H1 (cell line): ENCODE data around the gene S100A10. TPM values are rescaled to one million over a fixed set of nuclear protein-coding genes. Genes with fewer than 3 reads are reported as not detected.

Experiments used
- CTCF ChIA-PET: fragments of 300-600 bp; sonication (Branson Sonifier 250); formaldehyde crosslinking; loops from one replicate; lab custom pipeline; 2021; ENCODE audit not compliant: partially characterized antibody; lab: Charles Lee
- POLR2A ChIA-PET: fragments of 300-600 bp; sonication (Branson Sonifier 250); formaldehyde crosslinking; loops from one replicate; lab custom pipeline; 2021; ENCODE audit warnings: inconsistent platforms; ENCODE audit not compliant: partially characterized antibody; lab: Charles Lee
- DNase-seq, 2 experiments: peaks; one replicate each; pipeline versions ENCODE4 v3.0.0 to v3.0.0-alpha.2; 2010 to 2022; ENCODE audit warnings: low spot score in 2 of 2, low read depth in 1 of 2, mixed read lengths in 1 of 2
- FAIRE-seq: peaks from 2 replicates; lab custom pipeline; 2011; peaks lifted over from hg19 to GRCh38; lab: Jason Lieb, UNC
- H2AFZ ChIP-seq: 2 replicates; pipeline ENCODE4 v1.8.1; 2012; ENCODE audit warnings: low read length, inconsistent platforms
- H2AK5ac ChIP-seq: 2 replicates; pipeline ENCODE4 v1.6.1; 2013; ENCODE audit warnings: low read depth, low read length
- H2BK120ac ChIP-seq: replicated peaks from 2 replicates; pipeline ENCODE3; 2013; ENCODE audit warnings: low read depth, low read length, inconsistent platforms
- H2BK12ac ChIP-seq: 2 replicates; pipeline ENCODE4 v1.6.1; 2013; ENCODE audit warnings: low read depth, low read length
- H2BK15ac ChIP-seq: 2 replicates; pipeline ENCODE4 v1.6.1; 2013; ENCODE audit warnings: low read length
- H2BK20ac ChIP-seq: 2 replicates; pipeline ENCODE4 v1.6.1; 2013; ENCODE audit warnings: low read length
- H2BK5ac ChIP-seq: 2 replicates; pipeline ENCODE4 v1.6.1; 2013; ENCODE audit warnings: low read depth, low read length
- H3K14ac ChIP-seq: 2 replicates; pipeline ENCODE4 v1.6.1; 2013; ENCODE audit warnings: inconsistent platforms; ENCODE audit not compliant: insufficient read length
- H3K18ac ChIP-seq: 2 replicates; pipeline ENCODE4 v1.6.1; 2013; ENCODE audit warnings: low read length; ENCODE audit errors: extremely low read depth
- H3K23ac ChIP-seq: 2 replicates; pipeline ENCODE4 v1.6.1; 2013; ENCODE audit warnings: inconsistent platforms; ENCODE audit not compliant: insufficient read length
- H3K23me2 ChIP-seq: 2 replicates; pipeline ENCODE4 v1.6.1; 2013; ENCODE audit warnings: low read depth, low read length
- H3K27ac ChIP-seq: 2 replicates; pipeline ENCODE4 v1.6.1; 2011; ENCODE audit warnings: low read depth, low read length, inconsistent platforms
- H3K27me3 ChIP-seq, 4 experiments: replicated peaks in 1 of 4; 1 replicate in 1 of 4; 2 replicates in 3 of 4; pipeline versions ENCODE4 v1.6.1 to v1.8.1; 2011 to 2013; ENCODE audit warnings: low read length in 3 of 4, mild to moderate bottlenecking in 3 of 4, inconsistent platforms in 2 of 4, mixed read lengths in 2 of 4, moderate library complexity in 1 of 4; ENCODE audit not compliant: control insufficient read depth in 3 of 4, insufficient read depth in 3 of 4; ENCODE audit errors: extremely low read depth in 1 of 4
- H3K36me3 ChIP-seq, 4 experiments: 2 replicates each; pipeline versions ENCODE4 v1.6.1 to v1.8.1; 2011 to 2013; ENCODE audit warnings: mild to moderate bottlenecking in 4 of 4, low read length in 3 of 4, moderate library complexity in 2 of 4, control low read depth in 1 of 4, inconsistent platforms in 1 of 4; ENCODE audit not compliant: insufficient read depth in 4 of 4, control insufficient read depth in 2 of 4
- H3K4ac ChIP-seq: replicated peaks from 2 replicates; pipeline ENCODE3; 2013; ENCODE audit warnings: low read length, low read depth, mixed read lengths, inconsistent platforms; ENCODE audit not compliant: insufficient read length
- H3K4me1 ChIP-seq, 4 experiments: replicated peaks in 1 of 4; 1 replicate in 1 of 4; 2 replicates in 3 of 4; pipeline versions ENCODE4 v1.6.1 to v1.8.1; 2011 to 2013; ENCODE audit warnings: low read length in 3 of 4, inconsistent platforms in 2 of 4, mixed read lengths in 1 of 4; ENCODE audit not compliant: insufficient read depth in 4 of 4, control insufficient read depth in 3 of 4
- H3K4me2 ChIP-seq, 2 experiments: 2 replicates each; pipeline versions ENCODE4 v1.6.1 to v1.8.1; 2011 to 2013; ENCODE audit warnings: low read depth in 2 of 2, low read length in 2 of 2, control low read depth in 1 of 2, inconsistent platforms in 1 of 2, mild to moderate bottlenecking in 1 of 2; ENCODE audit not compliant: insufficient read depth in 1 of 2
- H3K4me3 ChIP-seq, 4 experiments: fragments of 200-600, 300-600 bp in 1 of 4; sonication (generic), shearing (Covaris generic), sonication (Bioruptor Twin) in 1 of 4; 2 replicates each; pipeline versions ENCODE4 v1.5.1 to v1.8.1; 2011 to 2016; ENCODE audit warnings: low read length in 4 of 4, low read depth in 3 of 4, control low read depth in 2 of 4, inconsistent platforms in 2 of 4, mild to moderate bottlenecking in 2 of 4, mixed read lengths in 1 of 4, moderate library complexity in 1 of 4; ENCODE audit not compliant: insufficient read depth in 2 of 4; ENCODE audit errors: extremely low read depth in 1 of 4
- H3K56ac ChIP-seq: replicated peaks from 2 replicates; pipeline ENCODE3; 2013; ENCODE audit warnings: low read depth, mild to moderate bottlenecking, mixed read lengths, low read length, inconsistent platforms; ENCODE audit not compliant: insufficient read length
- H3K79me1 ChIP-seq: 2 replicates; pipeline ENCODE4 v1.6.1; 2013; ENCODE audit warnings: low read depth, low read length, control low read depth
- H3K79me2 ChIP-seq, 2 experiments: 2 replicates each; pipeline versions ENCODE4 v1.6.1 to v1.8.1; 2012 to 2013; ENCODE audit warnings: low read length in 2 of 2, mild to moderate bottlenecking in 2 of 2, inconsistent platforms in 1 of 2; ENCODE audit not compliant: insufficient read depth in 2 of 2, control insufficient read depth in 1 of 2
- H3K9ac ChIP-seq, 4 experiments: replicated peaks in 1 of 4; 1 replicate in 1 of 4; 2 replicates in 3 of 4; pipeline versions ENCODE4 v1.6.1 to v1.8.1; 2011 to 2013; ENCODE audit warnings: low read depth in 3 of 4, low read length in 3 of 4, control low read depth in 2 of 4, mild to moderate bottlenecking in 2 of 4, moderate library complexity in 2 of 4, inconsistent platforms in 1 of 4; ENCODE audit errors: extremely low read depth in 1 of 4
- H3K9me3 ChIP-seq, 2 experiments: 2 replicates each; pipeline versions ENCODE4 v1.6.1 to v1.8.1; 2012 to 2013; ENCODE audit warnings: mild to moderate bottlenecking in 2 of 2, moderate library complexity in 2 of 2, control low read depth in 1 of 2, inconsistent platforms in 1 of 2, low read depth in 1 of 2, low read length in 1 of 2, mixed read lengths in 1 of 2; ENCODE audit not compliant: insufficient read depth in 2 of 2
- H4K20me1 ChIP-seq, 2 experiments: replicated peaks in 1 of 2; 2 replicates each; pipeline versions ENCODE3 to v1.8.1; 2011 to 2013; ENCODE audit warnings: inconsistent platforms in 2 of 2, low read length in 2 of 2, mild to moderate bottlenecking in 1 of 2; ENCODE audit not compliant: insufficient read depth in 2 of 2, control insufficient read depth in 1 of 2
- H4K5ac ChIP-seq: 2 replicates; pipeline ENCODE4 v1.6.1; 2013; ENCODE audit warnings: low read length, low read depth, mixed read lengths, inconsistent platforms; ENCODE audit not compliant: insufficient read length
- H4K8ac ChIP-seq: 2 replicates; pipeline ENCODE4 v1.8.0; 2013; ENCODE audit warnings: mild to moderate bottlenecking, moderate library complexity, low read length, inconsistent platforms; ENCODE audit not compliant: insufficient read depth; ENCODE audit errors: extremely low read depth
- H4K91ac ChIP-seq: replicated peaks from 2 replicates; pipeline ENCODE3; 2013; ENCODE audit warnings: low read length, mixed read lengths, inconsistent platforms; ENCODE audit not compliant: insufficient read length
- ATF2 ChIP-seq: IDR thresholded peaks from 2 replicates; pipeline ENCODE4 v1.6.1; 2012; ENCODE audit warnings: low read length, inconsistent platforms
- POU5F1 ChIP-seq: IDR thresholded peaks from 2 replicates; pipeline ENCODE4 v1.6.1; 2011; ENCODE audit warnings: low read depth, mild to moderate bottlenecking, low read length, moderate library complexity
- WGBS, 2 experiments: shearing (Covaris generic) in 1 of 2; methylation state at CpG; one replicate each; pipeline versions ENCODE4 v1.1.6 to v1.1.7; 2013 to 2015; ENCODE audit warnings: low lambda C conversion rate in 2 of 2, mixed read lengths in 2 of 2, inconsistent platforms in 1 of 2, low coverage in 1 of 2, missing lambda C conversion rate in 1 of 2; ENCODE audit not compliant: insufficient replicate concordance in 2 of 2, insufficient coverage in 1 of 2, insufficient read length in 1 of 2; ENCODE audit errors: extremely low coverage in 1 of 2, missing lambda C conversion rate in 1 of 2; 5-methylcytosine and 5-hydroxymethylcytosine counted together
- polyA plus RNA-seq, 7 experiments: library from polyadenylated mRNA; depleted of rRNA in 3 of 7; stranded (reverse) in 5 of 7; unstranded in 2 of 7; fragments of >200 nt in 5 of 7; fragments of 200-250 nt in 2 of 7; gene quantifications; 1 replicate in 5 of 7; 2 replicates in 1 of 7; 4 replicates in 1 of 7; pipeline versions ENCODE4 v1.2.1 to v1.2.3, GENCODE V29; 2011 to 2013; ENCODE audit warnings: missing spikeins in 2 of 7, mixed read lengths in 2 of 7
- total RNA-seq: library from RNA; stranded (reverse); fragmentation: NEBNext Ultra II Directional; extraction: Animal tissue kit (Norgen Biotek cat#: 25700); gene quantifications from 2 replicates; pipeline ENCODE4 v1.2.1, GENCODE V29; 2021

The S100A10 gene
- total and polyA plus RNA-seq, 2 of the 8 experiments (the other 6 are each of a cell fraction or from before 2014, with no cell fraction given): 23.9 to 231 TPM

- Histone ChIP-seq H2BK120ac (no peak overlapping the region), H2AK5ac (no peak overlapping the region), H2AFZ (no peak overlapping the region), H3K36me3 (no peaks in the 10 kb centered on the region), H2BK20ac (no peak overlapping the region), H3K23ac (no peak overlapping the region), H3K9ac (no peak overlapping the region), H2BK5ac (no peak overlapping the region), H3K4me1 (peaks cover 0 to 2% (median 0%) of the 10 kb centered on the region in 4 experiments; a peak in 2 of 7 replicates), H3K79me1 (no peaks in the 10 kb centered on the region), H3K4me2 (no peak overlapping the region), H3K27me3 (no peaks in the 10 kb centered on the region), H4K8ac (no peak overlapping the region), H3K56ac (no peak overlapping the region), H4K91ac (no peak overlapping the region), H3K23me2 (no peaks in the 10 kb centered on the region; the same call in 1 of the 2 replicates), H3K79me2 (no peaks in the 10 kb centered on the region), H4K5ac (no peak overlapping the region), H2BK15ac (no peak overlapping the region), H3K9me3 (no peaks in the 10 kb centered on the region), H3K14ac (no peak overlapping the region), H2BK12ac (no peak overlapping the region), H3K4me3 (no peak overlapping the region), H4K20me1 (no peaks in the 10 kb centered on the region), H3K4ac (no peak overlapping the region), H3K27ac (no peak overlapping the region), H3K18ac (no peak overlapping the region)
- TF ChIP-seq ATF2 (no peak), POU5F1 (no peak)
- 89% methylated on average over 2 of the region's 2 CpGs; no CpG with 5 or more reads in 1 of the 2 experiments for WGBS, 2 experiments
- ChIA-PET CTCF (interaction anchor here (0.5 to 15.6 kb wide), 4 partner anchors 26 to 1843 kb away, joined by 3 to 553 read pairs (median 60); partner anchors contain the start of gene S100A10), POLR2A (interaction anchor here (0.8 kb wide), 1 partner anchor 43 kb away, joined by 3 read pairs; no protein-coding TSS in a partner anchor)
- DNase-seq (no peak), FAIRE-seq (no peak)
Observed at GRCh38 chr1:151963288-151963687, 30.4 kb downstream of the S100A10 start.
